Mucosa of rectum (tissue), 2 donors: ENCODE measurements around the gene MKLN1.
"Not testable (repeated sequence)": the region's sequence is repeated elsewhere in the genome, so short reads cannot be mapped to it uniquely, and the experiment has no call there.

Source experiments
- H3K27ac ChIP-seq, 2 donors: one replicate each; pipeline ENCODE4 v1.7.0; 2013; ENCODE audit warnings: inconsistent platforms in 2 of 2, low read depth in 2 of 2, low read length in 2 of 2
- H3K27me3 ChIP-seq, 2 donors: one replicate each; pipeline ENCODE4 v1.7.0; 2013; ENCODE audit warnings: low read length in 2 of 2; ENCODE audit not compliant: control insufficient read depth in 2 of 2, insufficient read depth in 2 of 2
- H3K36me3 ChIP-seq, 2 donors: one replicate each; pipeline ENCODE4 v1.7.0; 2013; ENCODE audit warnings: low read length in 2 of 2; ENCODE audit not compliant: control insufficient read depth in 2 of 2, insufficient read depth in 2 of 2
- H3K4me1 ChIP-seq, 2 donors: one replicate each; pipeline ENCODE4 v1.7.0; 2013; ENCODE audit warnings: low read length in 2 of 2, mild to moderate bottlenecking in 1 of 2; ENCODE audit not compliant: control insufficient read depth in 2 of 2, insufficient read depth in 2 of 2
- H3K4me3 ChIP-seq, 2 donors: one replicate each; pipeline ENCODE4 v1.7.0; 2013; ENCODE audit warnings: low read length in 2 of 2
- H3K9ac ChIP-seq, 2 donors: one replicate each; pipeline ENCODE4 v1.7.0; 2013; ENCODE audit warnings: low read length in 2 of 2, low read depth in 1 of 2, mild to moderate bottlenecking in 1 of 2
- H3K9me3 ChIP-seq, 2 donors: one replicate each; pipeline ENCODE4 v1.7.0; 2013; ENCODE audit warnings: low read length in 2 of 2; ENCODE audit not compliant: control insufficient read depth in 2 of 2
- donor health status: healthy.
- donor health status: Normal muscosa, but diverticular disease.

Gene MKLN1

DNA sequence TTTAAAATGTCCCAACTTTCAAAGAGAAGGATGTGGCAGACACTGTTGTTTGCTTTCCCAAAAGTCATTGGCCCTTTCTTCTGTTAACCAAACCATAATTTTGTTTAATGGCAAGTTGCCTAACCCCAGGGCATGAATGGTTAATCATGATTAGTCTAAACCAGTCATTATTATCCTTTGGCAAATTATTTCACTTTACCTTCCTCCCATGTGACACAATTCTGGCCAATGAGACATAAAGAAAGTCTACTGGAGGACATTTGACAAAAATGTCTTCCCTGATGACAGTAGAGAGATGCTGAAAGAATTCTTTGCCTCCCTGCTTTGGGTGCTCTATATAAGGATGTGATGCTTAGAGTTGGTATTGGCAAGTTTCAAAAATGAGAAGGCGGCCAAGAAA is 126.8 kb downstream of the MKLN1 start:
- Histone ChIP-seq H3K4me3 (no peak overlapping the region), H3K36me3 (peaks cover 5 to 6% of the 10 kb centered on the region in 2 donors), H3K9ac (no peak overlapping the region), H3K4me1 (no peaks in the 10 kb centered on the region), H3K27me3 (no peaks in the 10 kb centered on the region), H3K9me3 (no peaks in the 10 kb centered on the region), H3K27ac (no peak overlapping the region)

DNA sequence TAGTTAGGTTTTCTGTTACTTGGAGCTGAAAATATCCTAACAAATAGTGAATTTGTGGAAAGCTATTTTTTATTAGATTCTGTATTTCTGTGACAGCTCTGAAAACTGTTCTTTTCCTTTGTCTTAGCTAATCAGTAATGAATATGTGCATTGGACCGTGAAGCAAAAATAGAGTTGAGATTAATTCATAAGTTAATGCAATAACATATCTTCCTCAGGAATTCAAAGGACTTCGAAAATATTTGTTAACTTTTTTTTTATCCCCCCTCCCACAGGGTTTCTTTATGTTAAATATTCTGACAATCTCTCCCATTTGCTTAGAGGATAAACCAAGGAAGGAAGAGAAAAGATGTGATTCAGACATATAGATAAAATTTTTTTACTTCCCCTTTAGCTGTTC is 127.3 kb downstream of the MKLN1 start:
- H3K27ac ChIP-seq: no peak overlapping the region
- H3K36me3 ChIP-seq: peaks cover 1 to 3% of the 10 kb centered on the region in 2 donors
- no peaks in the 10 kb centered on the region for H3K9me3 ChIP-seq
- no peaks in the 10 kb centered on the region for H3K27me3 ChIP-seq
- no peak overlapping the region for H3K4me3 ChIP-seq
- no peak overlapping the region for H3K9ac ChIP-seq
- no peaks in the 10 kb centered on the region for H3K4me1 ChIP-seq

DNA sequence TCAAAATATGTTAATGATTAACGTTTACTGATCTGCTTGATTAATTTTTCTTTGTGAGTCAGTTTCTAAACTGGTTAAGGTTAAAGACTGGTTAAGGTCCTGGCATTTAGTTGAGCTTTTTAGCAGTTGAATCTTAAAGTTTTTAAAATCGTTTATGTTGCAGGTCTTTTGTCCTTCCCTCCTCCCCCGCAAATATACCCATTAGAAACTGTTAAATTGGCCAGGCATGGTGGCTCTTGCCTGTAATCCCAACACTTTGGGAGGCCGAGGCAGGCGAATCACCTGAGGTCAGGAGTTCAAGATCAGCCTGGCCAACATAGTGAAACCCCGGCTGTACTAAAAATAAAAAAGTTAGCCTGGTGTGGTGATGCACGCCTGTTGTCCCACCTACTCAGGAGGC is 127.9 kb downstream of the MKLN1 start:
- Histone ChIP-seq H3K9ac (no peak overlapping the region), H3K4me1 (no peaks in the 10 kb centered on the region), H3K9me3 (no peaks in the 10 kb centered on the region), H3K36me3 (no peaks in the 10 kb centered on the region), H3K4me3 (no peak overlapping the region), H3K27me3 (no peaks in the 10 kb centered on the region), H3K27ac (no peak overlapping the region)

DNA sequence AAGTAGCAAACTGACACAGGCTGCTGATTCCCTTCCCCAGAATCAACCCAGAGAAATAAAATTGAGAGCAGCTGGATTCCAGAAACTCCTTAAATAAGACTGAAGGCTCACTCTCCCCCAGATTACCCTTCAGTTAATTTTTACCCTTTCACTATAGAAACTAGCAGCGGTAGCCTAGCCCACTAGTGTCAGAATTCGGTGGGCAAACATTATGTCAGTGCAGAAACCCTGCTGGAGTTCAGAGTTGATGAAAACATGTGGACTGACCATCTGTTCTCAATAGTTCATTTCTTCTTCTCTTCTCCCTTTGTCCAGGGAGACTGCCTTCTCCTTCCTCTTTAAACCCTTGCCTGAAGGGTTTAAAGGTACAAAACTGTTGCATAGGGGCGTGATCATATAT is 128.7 kb downstream of the MKLN1 start:
- Histone ChIP-seq H3K4me1 (no peaks in the 10 kb centered on the region), H3K9ac (no peak overlapping the region), H3K27me3 (no peaks in the 10 kb centered on the region), H3K4me3 (no peak overlapping the region), H3K9me3 (no peaks in the 10 kb centered on the region), H3K27ac (no peak overlapping the region), H3K36me3 (peaks cover 0 to 2% of the 10 kb centered on the region in 2 donors)

DNA sequence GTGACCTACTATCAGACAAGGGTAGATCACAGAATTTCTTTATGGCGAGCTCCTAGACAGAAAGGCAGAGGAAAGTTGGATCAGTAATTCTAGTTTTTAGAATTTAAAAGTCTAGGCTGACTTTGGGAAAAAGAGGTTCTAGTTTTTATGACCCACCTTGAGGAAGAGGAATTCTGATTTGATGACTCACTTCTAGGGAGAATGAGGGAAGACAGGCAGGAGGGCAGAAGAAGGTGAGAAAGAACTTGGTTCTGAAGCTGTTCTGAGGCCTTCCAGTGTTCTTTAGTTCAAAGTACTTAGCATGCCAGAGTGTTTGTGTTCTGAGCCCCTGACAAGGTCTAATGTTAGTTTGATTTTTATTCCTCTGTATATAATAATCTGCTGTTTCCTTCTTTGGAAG is 131.6 kb downstream of the MKLN1 start:
- Histone ChIP-seq H3K27ac (no peak overlapping the region), H3K4me3 (no peak overlapping the region), H3K36me3 (peaks cover 11 to 14% of the 10 kb centered on the region in 2 donors), H3K4me1 (no peaks in the 10 kb centered on the region), H3K9ac (no peak overlapping the region), H3K9me3 (no peaks in the 10 kb centered on the region), H3K27me3 (no peaks in the 10 kb centered on the region)

DNA sequence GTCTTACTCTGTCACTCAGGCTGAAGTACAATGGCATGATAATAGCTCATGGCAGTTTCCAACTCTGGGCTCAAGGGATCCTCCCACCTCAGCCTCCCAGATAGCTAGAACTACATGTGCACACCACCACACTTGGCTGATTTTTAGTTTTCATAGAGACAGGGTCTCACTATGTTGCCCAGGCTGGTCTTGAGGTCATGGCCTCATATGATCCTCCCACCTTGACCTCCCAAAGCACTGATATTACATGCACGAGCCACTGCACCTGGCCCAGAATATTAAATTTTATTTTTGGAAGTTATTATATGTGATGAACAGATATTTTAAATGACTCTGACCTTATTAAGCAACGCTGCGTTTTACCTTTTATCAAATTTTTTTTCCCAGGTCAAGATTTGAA is 134.4 kb downstream of the MKLN1 start:
- Histone ChIP-seq H3K27ac (no peak overlapping the region), H3K9me3 (no peaks in the 10 kb centered on the region), H3K36me3 (peaks cover 24 to 31% of the 10 kb centered on the region in 2 donors), H3K9ac (no peak overlapping the region), H3K27me3 (no peaks in the 10 kb centered on the region), H3K4me1 (no peaks in the 10 kb centered on the region), H3K4me3 (no peak overlapping the region)

DNA sequence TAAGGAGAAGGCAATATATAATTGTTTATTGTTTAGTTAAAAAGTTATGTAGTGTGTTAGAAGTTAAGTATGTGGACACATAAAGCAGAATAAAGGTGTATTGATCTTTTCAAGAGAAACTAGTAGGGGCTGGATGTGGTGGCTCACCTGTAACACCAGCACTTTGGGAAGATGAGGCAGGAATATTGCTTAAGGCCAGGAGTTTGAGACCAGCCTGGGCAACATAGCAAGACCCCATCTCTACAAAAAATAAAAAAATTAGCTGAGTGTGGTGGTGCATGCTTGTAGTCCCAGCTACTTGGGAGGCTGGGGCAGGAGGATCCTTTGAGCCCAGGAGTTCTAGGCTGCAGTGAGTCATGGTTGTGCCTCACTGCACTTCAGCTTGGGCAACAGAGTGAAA is 135.0 kb downstream of the MKLN1 start:
- H3K27me3 ChIP-seq, H3K4me3 ChIP-seq, H3K27ac ChIP-seq, H3K9ac ChIP-seq, H3K9me3 ChIP-seq, H3K4me1 ChIP-seq: not testable (repeated sequence)
- peaks cover 28 to 37% of the 10 kb centered on the region in 2 donors for H3K36me3 ChIP-seq

DNA sequence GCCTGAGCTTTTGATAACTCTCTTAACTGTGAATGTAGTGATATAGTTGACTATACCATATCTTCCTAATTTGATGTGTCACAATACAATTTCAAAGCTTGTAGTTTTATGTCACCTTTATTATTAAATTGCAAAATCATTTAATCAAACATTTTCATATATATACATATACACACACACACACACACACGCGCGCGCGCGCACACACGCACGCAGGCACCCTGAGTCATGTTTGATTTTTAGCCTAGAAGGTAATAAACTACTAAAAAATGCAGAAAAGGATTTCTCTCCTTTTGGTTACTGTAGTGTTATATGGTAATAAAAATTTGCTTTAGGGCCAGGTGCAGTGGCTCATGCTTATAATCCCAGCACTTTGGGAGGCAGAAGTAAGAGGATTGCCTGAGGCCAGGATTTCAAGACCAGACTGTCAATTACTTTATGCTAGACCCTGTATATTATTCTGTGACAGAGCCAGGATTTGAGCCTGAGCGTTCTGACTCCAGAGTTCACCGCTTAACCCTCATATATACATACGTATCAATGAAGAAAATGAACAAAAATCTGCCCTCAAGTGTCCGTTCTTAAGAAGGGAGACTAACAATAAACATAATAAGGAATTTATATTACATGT is 139.2 kb downstream of the MKLN1 start:
- H3K9me3 ChIP-seq: no peaks in the 10 kb centered on the region
- H3K4me3 ChIP-seq: no peak overlapping the region
- no peak overlapping the region for H3K9ac ChIP-seq
- H3K4me1 ChIP-seq: no peaks in the 10 kb centered on the region
- peaks cover 44 to 72% of the 10 kb centered on the region in 2 donors for H3K36me3 ChIP-seq
- H3K27me3 ChIP-seq: no peaks in the 10 kb centered on the region
- H3K27ac ChIP-seq: no peak overlapping the region

DNA sequence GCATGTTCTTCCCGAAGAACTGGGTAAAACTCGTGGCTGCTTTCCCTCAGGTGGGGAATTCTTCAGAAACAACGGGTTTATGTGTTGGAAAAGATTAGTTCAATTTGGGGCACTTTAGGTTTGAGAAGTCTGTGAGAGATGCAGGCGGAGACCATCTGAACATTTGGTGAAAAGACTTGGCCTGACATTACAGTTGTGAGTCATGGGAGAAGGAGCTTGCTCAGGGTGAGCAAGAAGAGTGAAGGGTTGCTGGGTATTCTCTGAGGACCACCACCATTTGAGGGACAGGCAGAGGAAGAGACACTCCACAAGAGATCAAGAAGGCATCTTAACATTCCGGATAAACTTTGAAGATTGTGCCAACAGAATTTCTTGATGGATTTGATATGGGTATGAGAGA is 140.1 kb downstream of the MKLN1 start:
- Histone ChIP-seq H3K27ac (no peak overlapping the region), H3K4me3 (no peak overlapping the region)

DNA sequence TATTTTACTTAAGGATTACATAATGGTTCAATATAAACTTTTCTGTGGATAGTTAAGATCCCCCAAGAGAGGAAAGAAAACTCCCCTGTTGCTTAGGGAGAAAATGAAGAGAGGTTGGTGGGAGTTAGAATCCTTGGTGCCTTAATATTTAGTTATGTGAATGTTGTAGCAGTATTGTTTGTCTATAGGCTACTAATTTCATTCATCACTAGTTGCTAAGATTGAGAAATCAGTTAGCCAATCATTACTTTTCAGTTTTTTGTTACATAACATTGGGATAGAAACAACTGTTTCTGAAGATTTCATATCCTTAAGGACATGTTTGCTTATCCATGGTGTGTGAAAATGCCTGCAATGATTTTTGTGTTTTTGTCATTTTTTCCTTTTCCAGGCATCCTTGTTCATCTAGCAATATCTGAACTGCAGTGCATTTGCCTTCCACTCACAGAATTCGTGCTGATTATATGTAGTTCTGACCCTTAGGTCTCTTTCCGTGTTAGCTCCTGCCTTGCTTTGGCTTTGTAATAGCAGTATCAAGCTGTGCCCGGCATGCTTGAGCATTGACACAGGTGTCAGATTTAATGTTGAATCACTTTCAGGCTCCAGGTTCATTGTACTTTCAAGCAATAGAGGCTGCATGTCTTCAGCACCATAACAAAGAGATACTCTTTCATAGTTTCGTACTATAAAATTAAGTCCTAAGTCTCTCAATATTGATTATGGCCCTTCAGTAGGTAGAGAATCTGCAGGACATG is 143.8 kb downstream of the MKLN1 start:
- Histone ChIP-seq H3K27me3 (no peaks in the 10 kb centered on the region), H3K4me3 (no peak overlapping the region), H3K9me3 (no peaks in the 10 kb centered on the region), H3K36me3 (peaks cover 31 to 63% of the 10 kb centered on the region in 2 donors), H3K4me1 (no peaks in the 10 kb centered on the region), H3K9ac (no peak overlapping the region), H3K27ac (no peak overlapping the region)

More for the DNA sequence above, 140.1 kb downstream of the MKLN1 start:
- H3K9me3 ChIP-seq: no peaks in the 10 kb centered on the region
- H3K27me3 ChIP-seq: no peaks in the 10 kb centered on the region
- no peaks in the 10 kb centered on the region for H3K4me1 ChIP-seq
- H3K9ac ChIP-seq: no peak overlapping the region
- H3K36me3 ChIP-seq: peaks cover 44 to 75% of the 10 kb centered on the region in 2 donors
